Endothelial cell of umbilical vein (primary cell): ENCODE data around the gene TEX28. TPM values are rescaled to one million over a fixed set of nuclear protein-coding genes. Genes with fewer than 3 reads are reported as not detected.

ENCODE experiments used
- BruUV-seq: library from RNA; stranded (reverse); fragments of 400-500 nt; replicated peaks from 2 replicates; lab custom pipeline; 2021; lab: Mats Ljungman, UMichigan
- CTCF ChIA-PET: fragments of 300-600, 350-600 bp; sonication (Branson Sonifier 250); formaldehyde crosslinking; loops from one replicate; lab custom pipeline; 2021; ENCODE audit warnings: antibody characterized with exemption, inconsistent platforms; lab: Charles Lee
- POLR2A ChIA-PET: fragments of 300-600, 350-600 bp; sonication (Branson Sonifier 250); formaldehyde crosslinking; loops from one replicate; lab custom pipeline; 2021; ENCODE audit warnings: antibody characterized with exemption, inconsistent platforms; lab: Charles Lee
- DNase-seq: peaks from one replicate; pipeline ENCODE4 v3.0.0-alpha.2; 2011; ENCODE audit warnings: low read depth, low spot score
- FAIRE-seq: peaks from 2 replicates; lab custom pipeline; 2011; peaks lifted over from hg19 to GRCh38; lab: Jason Lieb, UNC
- H2AFZ ChIP-seq: 2 replicates; pipeline ENCODE4 v1.6.0; 2012; ENCODE audit warnings: low read depth, low read length, control low read depth, inconsistent platforms
- H3K27ac ChIP-seq: 2 replicates; pipeline ENCODE4 v1.5.1; 2011; ENCODE audit warnings: low read depth, mild to moderate bottlenecking, control low read depth, low read length, moderate library complexity; ENCODE audit not compliant: insufficient read depth
- H3K27me3 ChIP-seq, 2 experiments: 2 replicates each; pipeline versions ENCODE4 v1.6.0 to v1.6.1; 2011; ENCODE audit warnings: low read length in 2 of 2, mixed read lengths in 1 of 2; ENCODE audit not compliant: control insufficient read depth in 2 of 2, insufficient read depth in 2 of 2
- H3K36me3 ChIP-seq, 2 experiments: 2 replicates in 1 of 2; 3 replicates in 1 of 2; pipeline ENCODE4 v1.5.1; 2011; ENCODE audit warnings: low read length in 2 of 2, mild to moderate bottlenecking in 1 of 2, moderate library complexity in 1 of 2; ENCODE audit not compliant: control insufficient read depth in 2 of 2, insufficient read depth in 2 of 2; ENCODE audit errors: extremely low read depth in 1 of 2
- H3K4me1 ChIP-seq: 3 replicates; pipeline ENCODE4 v1.5.1; 2011; ENCODE audit warnings: mild to moderate bottlenecking, low read length; ENCODE audit not compliant: control insufficient read depth, insufficient read depth; ENCODE audit errors: extremely low read depth
- H3K4me2 ChIP-seq: 2 replicates; pipeline ENCODE4 v1.6.1; 2011; ENCODE audit warnings: low read length, control low read depth, mixed read lengths; ENCODE audit not compliant: insufficient read depth
- H3K4me3 ChIP-seq, 3 experiments: fragments of 200-600 bp in 1 of 3; sonication (generic), shearing (Covaris generic) in 1 of 3; replicated peaks in 1 of 3; 2 replicates each; pipeline ENCODE4 v1.5.1; 2011 to 2016; ENCODE audit warnings: control low read depth in 3 of 3, low read length in 3 of 3, mild to moderate bottlenecking in 2 of 3, inconsistent platforms in 1 of 3, low read depth in 1 of 3, moderate library complexity in 1 of 3; ENCODE audit not compliant: insufficient read depth in 1 of 3
- H3K79me2 ChIP-seq: 2 replicates; pipeline ENCODE4 v1.6.0; 2012; ENCODE audit warnings: low read length, inconsistent platforms; ENCODE audit not compliant: control insufficient read depth, insufficient read depth
- H3K9ac ChIP-seq: replicated peaks from 2 replicates; pipeline ENCODE3; 2011; ENCODE audit warnings: low read length, control low read depth; ENCODE audit not compliant: insufficient read depth; ENCODE audit errors: extremely low read depth
- H3K9me1 ChIP-seq: replicated peaks from 3 replicates; pipeline ENCODE4 v1.6.0; 2011; ENCODE audit warnings: mild to moderate bottlenecking, low read length; ENCODE audit not compliant: control insufficient read depth, insufficient read depth; ENCODE audit errors: extremely low read depth
- H3K9me3 ChIP-seq: replicated peaks from 2 replicates; pipeline ENCODE4 v1.5.1; 2012; ENCODE audit warnings: low read length, inconsistent platforms; ENCODE audit not compliant: control insufficient read depth, insufficient read depth
- H4K20me1 ChIP-seq: replicated peaks from 2 replicates; pipeline ENCODE3; 2011; ENCODE audit warnings: mild to moderate bottlenecking, low read length; ENCODE audit not compliant: control insufficient read depth, insufficient read depth; ENCODE audit errors: extremely low read depth
- CTCF ChIP-seq, 2 donors: IDR thresholded peaks; 1 replicate in 1 of 2; 2 replicates in 1 of 2; pipeline ENCODE4 v1.5.1; 2011; ENCODE audit warnings: low read length in 2 of 2, mild to moderate bottlenecking in 2 of 2, moderate library complexity in 2 of 2, control low read depth in 1 of 2, inconsistent platforms in 1 of 2, low read depth in 1 of 2; ENCODE audit not compliant: insufficient read depth in 1 of 2; ENCODE audit errors: extremely low read depth in 1 of 2
- EZH2 ChIP-seq: IDR thresholded peaks from 2 replicates; pipeline ENCODE4 v1.6.1; 2012; ENCODE audit warnings: borderline replicate concordance, low read depth, mild to moderate bottlenecking, moderate library complexity, low read length, inconsistent platforms; ENCODE audit not compliant: severe bottlenecking
- FOS ChIP-seq: IDR thresholded peaks from 2 replicates; pipeline ENCODE4 v1.6.1; 2011; ENCODE audit warnings: mild to moderate bottlenecking, low read length, moderate library complexity, borderline replicate concordance; ENCODE audit not compliant: insufficient read depth
- GATA2 ChIP-seq: IDR thresholded peaks from 2 replicates; pipeline ENCODE4 v1.7.0; 2011; ENCODE audit warnings: low read depth, mild to moderate bottlenecking, moderate library complexity, mixed read lengths, low read length; ENCODE audit not compliant: insufficient read length, insufficient read depth
- JUN ChIP-seq: IDR thresholded peaks from 2 replicates; pipeline ENCODE4 v1.6.1; 2011; ENCODE audit warnings: borderline replicate concordance, low read depth; ENCODE audit not compliant: insufficient read length, insufficient read depth
- MAX ChIP-seq: IDR thresholded peaks from 2 replicates; pipeline ENCODE4 v1.6.1; 2011; ENCODE audit not compliant: insufficient read depth, insufficient read length
- MYC ChIP-seq: IDR thresholded peaks from one replicate; pipeline ENCODE4 v1.6.1; 2011; ENCODE audit warnings: mild to moderate bottlenecking, low read depth, low read length
- POLR2A ChIP-seq: IDR thresholded peaks from 2 replicates; pipeline ENCODE4 v1.6.1; 2012; ENCODE audit warnings: low read depth, mild to moderate bottlenecking, control low read depth, low read length
- POLR2AphosphoS5 ChIP-seq: IDR thresholded peaks from 2 replicates; pipeline ENCODE4 v1.6.1; 2012; ENCODE audit warnings: low read depth, mild to moderate bottlenecking, control low read depth, low read length, moderate library complexity; ENCODE audit not compliant: insufficient read depth
- dilution Hi-C: fragments of 300-500 bp; cut with MboI; formaldehyde crosslinking; loops from one replicate; pipeline ENCODE4 v1.15.0; 2019; ENCODE audit warnings: low sequenced_read_pairs; ENCODE audit not compliant: extremely low pct_ligation_motif_present
- intact Hi-C: fragments of 100-400 bp; cut with micrococcal nuclease; formaldehyde crosslinking; loops from one replicate; pipeline ENCODE4 v1.10.0; 2022
- polyA plus RNA-seq, 4 experiments: library from polyadenylated mRNA; depleted of rRNA in 3 of 4; stranded (reverse) in 3 of 4; unstranded in 1 of 4; fragments of >200 nt; gene quantifications; 2 replicates each; pipeline versions ENCODE4 v1.2.1 to v1.2.3, GENCODE V29; 2011 to 2012; ENCODE audit warnings: missing spikeins in 1 of 4
- total RNA-seq: library from RNA; stranded (reverse); gene quantifications from 2 replicates; pipeline ENCODE4 v1.2.3, GENCODE V29; 2021

Gene TEX28
- total and polyA plus RNA-seq, 2 donors (not counting 3 experiments of a cell fraction or from before 2014, with no cell fraction given), result not detected

- Histone ChIP-seq H3K36me3 (no peaks in the 10 kb centered on the region), H3K9me1 (no peaks in the 10 kb centered on the region), H4K20me1 (no peaks in the 10 kb centered on the region), H3K9ac (no peak overlapping the region), H3K9me3 (no peaks in the 10 kb centered on the region), H3K27ac (peak overlapping the region; percentile 15), H3K79me2 (no peaks in the 10 kb centered on the region), H3K4me1 (peaks cover 18% of the 10 kb centered on the region), H3K4me2 (no peak overlapping the region), H3K4me3 (no peak overlapping the region), H2AFZ (no peak overlapping the region), H3K27me3 (no peaks in the 10 kb centered on the region)
- peak; percentile 86 for FAIRE-seq
- POLR2A ChIA-PET, result no interaction called here
- DNase-seq, result peak; percentile 61
- TF ChIP-seq MAX (no peak), POLR2A (no peak), CTCF (IDR thresholded peaks at IDR 0.05; ENCODE audit: extremely low read depth in 1 of 2, insufficient read depth in 1 of 2, low read depth in 1 of 2, low read length in 2 of 2) (no peak), FOS (no peak), MYC (no peak), GATA2 (no peak), POLR2AphosphoS5 (no peak), EZH2 (no peak), JUN (no peak)
- BruUV-seq, result no TSS peak
- dilution Hi-C loops (no loop called here), intact Hi-C loops (no loop called here)
- CTCF ChIA-PET, result interaction anchor here (1.4 kb wide), 1 partner anchor 9 kb away, joined by 5 read pairs; no protein-coding TSS in a partner anchor
Observed at GRCh38 chrX:154325541-154325940, 30.6 kb upstream of the TEX28 start.
